HG02763 (cell line): ENCODE results near the gene CBLIF.
A peak's percentile ranks its signal among the peaks of the same experiment; 100 is the strongest.
"Not testable (repeated sequence)": the region's sequence is repeated elsewhere in the genome, so short reads cannot be mapped to it uniquely, and the experiment has no call there.

ENCODE experiments used
- ATAC-seq: cut with Tn5 transposase; IDR thresholded peaks from one replicate; pipeline ENCODE4 v1.9.1; 2021; ENCODE audit warnings: mild to moderate bottlenecking, moderate library complexity; ENCODE audit not compliant: unreplicated experiment

CBLIF gene

DNA sequence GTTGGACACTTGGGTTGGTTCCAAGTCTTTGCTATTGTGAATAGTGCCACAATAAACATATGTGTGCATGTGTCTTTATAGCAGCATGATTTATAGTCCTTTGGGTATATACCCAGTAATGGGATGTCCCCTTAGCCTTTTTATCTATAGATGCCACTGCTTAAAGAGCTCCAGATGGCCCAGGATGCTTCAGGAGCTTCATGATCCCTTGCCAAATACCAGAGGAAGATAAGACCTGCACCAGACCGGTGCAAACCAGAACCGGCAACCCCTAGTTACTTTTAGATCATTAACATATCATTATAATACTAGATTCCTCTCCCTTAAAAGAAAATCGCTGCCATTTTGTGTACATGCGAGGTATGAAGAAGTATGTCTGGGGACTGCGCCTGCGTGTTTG is 3.1 kb upstream of the CBLIF start:
- ATAC-seq: not testable (repeated sequence)

DNA sequence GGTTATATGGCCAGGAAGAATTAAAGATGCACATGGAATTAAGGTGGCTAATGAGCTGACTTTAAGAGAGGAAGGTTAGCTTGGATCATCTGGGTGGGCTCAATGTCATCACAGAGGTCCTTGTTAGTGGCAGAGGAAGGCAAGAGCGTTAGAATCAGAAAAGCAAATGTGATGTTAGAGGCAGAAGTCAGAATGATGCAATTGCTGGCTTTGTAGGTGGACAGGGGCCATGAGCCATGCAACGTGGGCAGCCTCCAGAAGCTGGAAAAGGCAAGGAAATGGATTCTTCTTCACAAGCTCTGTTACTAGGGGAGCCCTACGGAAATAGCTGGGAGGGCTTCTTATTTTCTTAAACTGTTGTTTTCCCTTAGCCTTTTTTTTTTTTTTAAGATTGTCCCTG is 2.3 kb upstream of the CBLIF start:
- ATAC-seq: no peak

DNA sequence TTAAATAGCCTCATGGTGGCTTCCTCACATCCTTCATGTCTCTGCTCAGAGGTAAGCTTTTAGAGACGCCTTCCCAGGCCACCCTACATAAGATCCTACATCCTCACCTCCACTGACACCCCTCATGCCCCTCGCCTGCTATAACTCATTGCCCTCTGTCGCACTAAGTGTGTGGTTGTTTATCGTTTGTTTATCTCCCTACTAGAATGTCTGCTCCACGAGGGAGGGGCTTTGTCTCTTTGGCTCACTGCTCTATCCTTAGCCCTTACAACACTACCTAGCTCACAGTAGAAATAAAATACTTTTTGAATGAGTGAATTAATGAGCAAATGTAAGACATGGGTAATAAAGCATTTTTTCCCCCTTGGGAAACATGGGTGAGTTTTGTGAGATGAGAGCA is 1.3 kb upstream of the CBLIF start:
- ATAC-seq: no peak

DNA sequence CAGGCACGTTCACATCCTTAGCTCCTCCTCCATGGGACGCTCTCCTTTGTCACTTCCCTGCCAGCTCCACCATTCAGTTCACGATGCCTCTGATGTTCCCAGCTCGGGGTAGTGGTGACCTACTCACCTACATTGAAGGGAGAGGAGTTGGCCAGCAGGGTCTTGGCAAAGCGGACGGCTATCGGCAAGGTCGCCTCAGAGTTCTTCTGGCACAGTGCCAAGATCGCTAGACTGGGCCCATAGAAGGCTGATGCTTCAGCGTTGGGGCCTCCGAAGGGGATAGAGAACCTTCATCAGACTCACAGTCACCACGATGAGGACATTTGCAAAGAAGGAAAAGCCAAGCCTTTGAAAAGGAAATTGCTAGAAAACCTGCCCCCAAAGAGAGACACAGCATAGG is 3.0 kb downstream of the CBLIF start:
- ATAC-seq: no peak

DNA sequence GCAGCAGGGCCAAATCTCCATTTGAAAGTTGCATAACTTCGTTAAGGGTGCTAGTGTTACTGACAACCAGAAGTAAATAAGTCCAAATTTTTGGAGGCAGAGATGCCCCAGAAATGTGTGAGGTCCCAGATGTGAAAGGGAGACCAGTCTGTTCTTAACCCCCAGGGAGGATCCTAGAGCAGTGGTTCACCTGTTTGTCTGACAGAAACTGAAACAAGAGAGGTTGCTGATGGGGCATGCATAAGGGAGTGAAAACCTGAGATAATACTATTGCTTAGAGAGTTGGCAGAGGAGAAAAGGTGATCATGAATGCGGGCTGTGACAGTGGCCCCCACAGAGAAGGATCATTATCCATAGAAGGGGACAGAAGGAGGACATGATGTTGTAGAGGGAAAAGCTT is 3.8 kb downstream of the CBLIF start:
- ATAC-seq: peak; percentile 87

DNA sequence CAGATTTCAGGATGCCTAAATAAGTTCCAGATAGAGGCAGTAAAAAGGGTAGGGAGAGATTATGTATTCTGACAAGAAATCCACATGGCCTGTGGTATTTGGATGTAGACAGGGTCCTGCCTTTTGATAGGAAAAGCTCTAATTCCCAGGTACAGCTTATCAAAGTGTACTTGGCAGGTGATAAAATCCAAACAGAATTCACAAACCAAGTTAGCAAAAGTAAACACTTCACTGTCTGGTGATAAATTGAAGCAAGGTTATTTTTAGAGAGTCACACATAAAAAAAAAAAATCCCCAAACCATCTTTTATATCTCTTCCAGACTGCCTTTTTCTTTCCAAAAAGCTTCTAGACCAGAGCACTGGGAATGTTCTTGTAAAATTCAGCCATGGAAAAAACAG is 5.7 kb downstream of the CBLIF start:
- ATAC-seq: no peak

DNA sequence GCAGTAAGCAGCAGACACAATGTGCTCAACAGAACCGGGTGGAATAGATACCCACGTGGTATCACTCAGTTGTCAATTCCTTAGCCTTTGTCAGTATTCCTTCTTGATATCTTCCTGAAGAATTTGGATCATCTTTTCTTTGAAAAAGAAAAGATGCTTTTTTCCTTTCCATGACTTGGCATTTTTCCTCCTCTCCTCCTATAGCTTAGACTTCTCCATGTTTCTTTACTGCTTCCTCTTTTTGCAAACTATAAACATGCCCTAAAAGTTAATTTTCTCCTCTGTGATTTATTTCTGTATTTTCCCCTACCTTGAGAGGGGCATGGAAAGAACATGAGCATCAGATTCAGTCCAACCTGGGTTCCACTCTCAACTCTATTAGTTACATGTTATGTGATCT is 11.7 kb downstream of the CBLIF start:
- ATAC-seq: no peak

DNA sequence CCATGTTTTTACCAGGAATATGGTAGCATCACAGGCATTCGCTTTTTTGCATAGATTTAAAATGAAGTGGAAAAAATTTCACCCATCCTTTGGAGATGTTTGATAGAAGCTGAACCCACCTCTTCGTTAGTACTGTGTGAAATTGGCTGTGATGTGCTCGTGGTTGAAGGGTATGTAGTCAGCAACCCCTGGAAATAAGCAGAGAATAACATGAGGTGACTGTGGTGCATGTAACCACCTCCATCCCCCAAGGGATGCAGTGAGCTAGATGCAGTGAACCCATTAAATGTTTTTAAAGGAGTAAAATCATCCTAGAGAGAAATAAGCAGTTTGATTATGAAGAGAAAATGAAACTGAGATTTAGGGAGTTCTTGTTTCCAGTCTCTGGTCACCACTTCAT is 15.9 kb downstream of the CBLIF start:
- ATAC-seq: no peak

DNA sequence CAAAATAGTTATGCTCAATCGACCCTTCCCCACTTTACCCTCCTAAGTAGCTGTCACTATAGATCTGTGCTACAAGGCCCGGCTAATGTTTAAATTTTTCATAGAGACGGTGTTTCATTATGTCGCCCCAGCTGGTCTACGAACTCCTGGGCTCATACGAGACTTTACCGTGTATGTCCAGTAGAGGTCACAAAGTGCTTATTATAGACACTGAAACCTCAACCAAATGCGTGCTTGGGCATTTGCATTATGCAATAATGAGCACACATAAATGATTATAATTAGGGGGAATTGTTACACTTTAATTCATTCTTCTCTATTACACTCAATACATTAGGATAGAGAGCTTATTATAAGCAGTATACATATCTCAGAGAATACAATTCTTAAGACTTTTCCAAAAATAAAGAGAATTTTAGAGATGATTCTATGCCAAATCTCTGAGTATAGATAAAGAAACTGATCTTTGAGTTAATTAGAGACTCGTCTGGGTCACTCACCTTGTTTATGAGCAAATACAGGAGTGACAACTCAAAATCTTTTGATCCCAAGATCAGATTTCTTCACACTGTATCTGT is 22.2 kb downstream of the CBLIF start:
- peak; percentile 85 for ATAC-seq

DNA sequence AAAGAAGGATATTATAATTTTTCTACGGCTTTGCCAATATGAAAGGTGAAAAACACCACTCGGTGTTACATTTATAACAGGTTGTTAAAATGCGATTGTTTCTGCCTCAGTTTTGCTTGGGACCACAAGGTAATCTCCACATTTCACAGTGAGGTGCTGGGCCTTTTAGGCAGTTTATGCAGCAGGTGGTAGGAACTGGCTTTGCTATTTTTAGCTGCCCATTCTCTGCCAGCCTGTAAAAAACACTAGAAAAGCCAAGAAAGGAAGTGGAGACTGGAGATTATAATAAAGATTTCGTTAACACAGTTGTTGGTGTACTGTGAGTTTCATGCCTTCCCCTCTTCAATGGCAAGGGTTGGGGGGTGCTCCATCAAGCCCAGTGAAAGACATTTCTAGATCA is 26.7 kb downstream of the CBLIF start:
- ATAC-seq: no peak

DNA sequence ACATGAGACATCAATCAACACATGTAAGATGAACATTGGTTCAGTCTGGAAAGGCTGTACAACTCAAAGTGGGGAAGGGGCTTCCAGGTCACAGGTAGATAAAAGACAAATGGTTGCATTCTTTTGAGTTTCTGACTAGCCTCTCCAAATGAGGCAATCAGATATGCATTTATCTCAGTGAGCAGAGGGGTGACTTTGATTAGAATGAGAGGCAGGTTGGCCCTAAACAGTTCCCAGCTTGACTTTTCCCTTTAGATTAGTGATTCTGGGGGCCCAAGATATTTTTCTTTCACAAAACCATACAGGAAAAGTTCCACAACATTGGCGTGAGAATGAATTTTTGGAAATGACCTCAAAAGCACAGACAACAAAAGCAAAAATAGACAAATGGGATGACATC is 28.9 kb downstream of the CBLIF start:
- ATAC-seq: not testable (repeated sequence)

DNA sequence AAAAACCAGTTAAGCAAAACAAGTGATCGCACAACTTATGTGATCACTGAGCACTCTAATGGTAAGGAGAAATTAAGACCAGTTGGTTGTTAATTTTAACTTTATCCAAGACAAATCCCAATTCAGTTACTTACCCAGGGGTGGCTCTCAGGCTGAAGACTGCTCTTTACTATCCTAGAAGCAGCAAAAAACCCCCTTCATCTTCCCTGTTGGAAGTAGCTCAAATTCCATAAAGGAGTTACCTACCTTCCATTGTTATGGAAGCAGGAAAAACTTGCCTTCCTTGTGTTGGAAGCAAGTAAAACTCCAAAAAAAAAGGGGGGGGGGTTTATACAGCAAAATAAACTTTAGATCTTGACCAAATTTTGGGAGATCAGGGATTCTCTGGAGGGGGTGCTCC is 29.5 kb downstream of the CBLIF start:
- no peak for ATAC-seq

DNA sequence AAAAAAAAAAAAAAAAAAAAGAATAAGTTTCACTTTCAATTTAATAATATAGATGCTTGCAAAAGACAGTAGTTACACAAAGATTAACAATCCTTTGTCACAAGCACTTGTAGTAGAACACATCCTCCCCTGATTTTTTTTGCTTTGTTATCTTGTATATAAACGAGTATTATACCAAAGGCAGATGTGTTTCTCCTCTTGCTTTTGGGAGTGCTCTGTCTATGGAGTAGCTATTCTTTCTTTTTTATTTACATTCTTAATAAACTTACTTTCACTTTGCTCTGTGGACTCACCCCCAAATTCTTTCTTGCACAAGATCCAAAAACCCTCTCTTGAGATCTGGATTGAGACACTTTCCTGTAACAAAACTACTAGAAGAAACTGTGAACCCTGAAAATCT is 31.3 kb downstream of the CBLIF start:
- no peak for ATAC-seq

DNA sequence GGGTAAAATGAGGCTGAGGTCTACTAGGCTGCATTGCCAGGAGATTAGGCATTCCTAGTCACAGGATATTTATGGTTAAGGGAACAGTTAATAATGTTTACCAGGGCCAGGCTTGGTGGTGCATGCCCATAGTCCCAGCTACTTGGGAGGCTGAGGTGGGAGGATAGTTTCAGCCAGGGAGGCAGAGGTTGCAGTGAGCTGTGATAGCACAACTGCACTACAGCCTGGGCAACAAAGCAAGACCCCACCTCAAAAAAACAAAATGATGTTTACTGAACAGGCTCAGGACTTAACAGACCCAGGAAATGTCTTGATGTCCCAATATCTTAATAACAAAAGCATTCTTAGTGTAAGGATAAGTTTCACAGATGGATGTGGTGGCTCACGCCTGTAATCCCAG is 31.9 kb downstream of the CBLIF start:
- no peak for ATAC-seq

DNA sequence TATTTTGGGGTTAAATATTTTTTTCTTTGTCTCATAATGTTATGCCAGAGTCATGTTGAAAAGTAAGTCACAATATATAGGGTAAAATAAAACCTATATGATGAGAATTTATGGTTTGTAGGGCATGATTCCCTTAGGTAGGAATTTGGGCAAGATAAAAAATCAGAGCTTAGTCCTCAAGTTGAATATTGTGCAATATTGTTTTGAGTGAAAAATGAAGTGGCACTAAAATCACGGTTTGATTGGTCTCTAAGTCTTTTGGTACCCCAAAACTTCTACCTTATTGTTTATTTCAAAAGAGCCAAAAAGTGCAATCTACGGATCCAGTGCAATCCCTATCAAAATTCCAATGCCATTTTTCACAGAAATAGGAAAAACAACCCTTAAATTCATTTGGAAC is 33.1 kb downstream of the CBLIF start:
- no peak for ATAC-seq

DNA sequence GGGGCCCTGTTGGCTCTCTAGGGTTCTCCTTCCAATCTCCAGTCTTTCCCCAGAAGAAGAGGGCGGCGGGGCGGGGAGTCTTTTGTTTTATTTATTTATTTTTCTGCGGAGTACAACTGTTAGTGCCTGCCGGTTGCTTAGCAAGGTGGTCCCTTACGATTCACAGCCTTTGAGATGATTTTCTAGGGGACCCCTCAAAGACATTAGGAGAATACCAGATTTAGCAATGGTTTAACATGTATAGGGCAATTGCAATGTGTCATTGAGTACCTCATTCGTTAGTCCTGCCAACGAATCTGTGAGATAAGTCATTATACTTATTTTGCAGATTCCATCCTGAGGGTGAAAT is 34.4 kb downstream of the CBLIF start:
- no peak for ATAC-seq

DNA sequence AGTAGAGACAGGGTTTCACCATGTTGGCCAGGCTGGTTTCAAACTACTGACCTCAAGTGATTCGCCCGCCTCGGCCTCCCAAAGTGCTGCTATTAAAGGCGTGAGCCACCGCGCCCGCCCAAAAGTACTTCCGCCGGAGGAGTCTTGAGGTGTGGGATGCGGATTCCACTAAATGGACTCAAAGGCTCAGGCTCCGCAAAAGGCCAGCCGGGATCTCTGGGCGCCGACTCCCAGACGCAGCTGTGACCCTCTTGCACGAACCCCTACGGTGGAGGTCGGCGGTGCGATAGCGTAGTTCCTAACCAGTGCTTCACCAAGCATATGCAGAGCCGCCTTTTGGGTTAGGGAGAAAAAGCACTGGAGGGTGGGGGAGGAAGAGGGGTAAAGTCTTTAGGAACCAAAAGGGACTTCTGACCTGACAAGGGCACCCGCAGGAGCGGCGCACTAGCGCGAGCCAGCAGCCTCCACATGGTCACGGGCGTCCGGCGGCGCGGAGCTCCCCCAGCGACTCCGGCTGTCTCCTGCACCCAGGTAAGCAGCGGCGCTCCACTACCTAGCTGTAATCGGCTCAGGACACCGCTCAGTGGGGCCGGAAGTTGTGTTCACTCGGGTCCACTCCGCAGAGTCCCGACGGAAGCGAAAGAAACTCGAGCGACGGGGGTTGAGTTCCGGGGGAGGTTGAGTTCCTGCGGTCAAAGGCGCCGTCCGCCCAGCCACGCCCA is 34.9 kb downstream of the CBLIF start, which contains the start of gene MRPL16:
TSS of gene MRPL16 (minus strand) at position 590 of the 722 bp plus-strand sequence. CDS start at position 470, 120 bp downstream.
- peak; percentile 97 for ATAC-seq

DNA sequence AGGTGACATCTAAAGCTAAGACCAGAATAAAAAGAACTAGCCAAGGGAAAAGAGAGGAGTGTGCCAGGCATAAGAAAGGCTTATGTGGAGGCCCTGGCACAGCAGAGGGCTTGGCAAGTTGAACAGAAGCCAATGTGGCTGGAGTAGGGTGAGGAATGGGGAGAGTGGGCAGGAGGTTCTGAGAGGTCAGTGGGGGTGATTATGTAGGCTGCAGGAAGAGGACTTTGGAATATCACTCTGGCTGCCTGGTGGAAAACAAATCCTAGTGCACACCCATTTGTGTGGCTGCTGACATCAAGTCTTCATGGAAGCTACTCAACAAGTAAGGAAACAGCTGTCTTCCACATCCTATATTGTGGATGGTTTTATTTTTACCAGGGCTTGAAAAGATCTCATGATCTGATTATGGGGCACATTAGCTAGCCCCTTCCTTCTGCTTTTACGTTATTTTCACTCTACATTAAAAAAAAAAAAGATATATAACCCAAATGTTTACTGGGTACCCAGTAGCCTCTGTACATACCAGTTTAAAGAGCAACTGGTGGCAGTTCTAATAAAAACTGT is 38.2 kb downstream of the CBLIF start:
- ATAC-seq: no peak

DNA sequence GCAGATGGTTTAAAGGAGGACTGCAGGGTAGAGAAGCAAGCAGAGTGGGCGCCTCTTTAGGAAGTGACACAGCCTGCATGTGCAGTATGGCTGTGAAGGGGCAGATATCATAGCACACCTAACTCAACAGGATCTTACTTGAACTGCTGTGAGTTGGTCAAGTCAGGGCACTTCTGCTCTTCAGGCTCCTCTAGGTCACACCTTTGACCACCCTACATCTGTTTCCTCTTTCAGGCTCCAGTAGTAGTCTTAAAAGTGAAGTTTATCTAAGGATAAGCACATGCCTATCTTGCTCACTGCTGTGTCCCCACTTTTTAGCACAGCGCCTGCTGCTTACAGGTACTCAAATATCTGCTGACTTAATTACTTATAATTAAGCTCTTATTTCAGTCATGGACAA is 41.2 kb downstream of the CBLIF start:
- no peak for ATAC-seq

DNA sequence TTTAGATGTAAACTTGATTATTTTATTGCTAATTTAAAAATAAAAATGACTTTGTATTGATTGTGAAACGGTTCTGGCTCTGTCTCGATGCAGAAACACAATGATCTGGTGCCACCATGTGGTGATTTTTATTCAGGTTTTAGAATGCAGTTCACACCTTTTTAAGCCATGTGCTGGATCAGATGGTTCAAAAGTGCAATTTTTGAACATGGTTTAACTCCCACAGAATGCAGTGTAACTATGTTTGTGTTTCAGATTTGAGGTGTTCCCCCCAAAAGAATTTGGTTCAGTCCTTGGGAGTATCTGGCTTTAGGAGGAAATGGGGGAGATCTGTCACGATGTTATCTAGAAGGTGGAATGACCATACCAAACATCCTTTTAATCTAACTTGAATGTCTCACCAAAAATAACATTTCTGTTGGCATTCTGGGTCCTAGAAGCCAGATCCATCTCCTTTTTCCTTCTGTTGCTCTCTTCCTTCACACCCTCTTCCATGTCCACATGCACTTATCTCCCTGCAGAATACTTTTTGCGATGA is 42.6 kb downstream of the CBLIF start:
- ATAC-seq: no peak

DNA sequence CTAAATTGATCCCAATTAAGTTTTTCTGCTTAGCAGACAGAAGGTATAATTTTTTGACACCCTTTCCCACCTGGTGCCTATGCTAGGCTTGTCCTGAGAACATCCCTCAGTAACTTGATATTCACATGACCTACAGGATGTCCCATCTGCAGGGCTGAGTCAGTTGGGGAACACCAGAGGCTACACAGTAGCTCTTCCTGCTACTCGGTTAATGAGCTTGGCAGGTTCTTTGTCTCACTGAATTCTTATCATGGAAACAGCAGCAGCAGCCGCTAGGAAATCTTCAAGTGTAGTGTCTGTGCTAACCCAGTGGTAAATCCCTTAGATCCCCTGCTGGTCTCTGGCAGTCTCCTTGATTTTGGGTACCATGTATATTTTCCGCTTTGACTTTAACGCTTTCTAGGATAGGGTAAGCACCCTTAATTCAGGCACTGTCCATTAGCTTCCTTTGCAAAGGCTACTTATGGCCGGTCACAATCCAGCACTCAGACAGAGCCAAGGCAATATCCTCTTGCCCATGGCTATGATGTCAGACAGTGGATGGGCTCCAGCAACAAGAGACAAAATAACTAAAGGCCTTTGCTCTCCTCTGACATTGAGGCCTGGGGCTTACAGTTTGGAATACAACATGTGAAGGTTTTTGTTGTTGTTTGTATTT is 43.2 kb downstream of the CBLIF start:
- no peak for ATAC-seq

DNA sequence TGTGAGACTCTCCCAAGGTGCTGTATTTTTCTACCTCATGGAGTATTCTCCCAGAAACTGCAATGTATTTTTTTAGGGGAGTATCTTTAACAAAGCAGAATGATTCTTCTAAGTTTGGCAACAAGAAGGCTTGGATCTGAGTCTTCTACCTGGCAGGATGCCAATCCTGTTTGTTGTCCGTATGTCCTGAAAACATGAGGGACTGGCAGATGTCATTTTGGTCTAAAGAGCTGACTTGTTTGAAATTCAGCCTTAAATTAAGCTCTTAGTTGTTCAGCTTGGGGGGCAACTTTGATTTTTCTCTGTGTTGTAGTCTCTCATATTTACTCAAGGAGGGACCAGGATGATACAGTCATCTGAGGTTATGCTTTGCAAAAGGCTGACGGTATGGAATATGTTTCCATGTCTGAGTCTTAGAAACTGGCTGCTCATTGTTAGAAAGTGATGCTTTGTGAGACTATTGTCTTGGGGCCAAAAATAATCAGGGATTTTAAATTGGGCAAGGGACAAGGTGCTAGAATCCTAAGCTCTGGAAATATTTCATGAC is 44.1 kb downstream of the CBLIF start:
- no peak for ATAC-seq
